NCI-H226 (cell line): ENCODE data around the gene ZNF223.

Source experiments
- DNase-seq: peaks from one replicate; pipeline ENCODE4 v3.0.0-alpha.2; 2015

The ZNF223 gene

GRCh38 chr19:44072543-44073401 lies 20.9 kb downstream of the ZNF223 start:
- no peak for DNase-seq

GRCh38 chr19:44076325-44076724 lies 24.5 kb downstream of the ZNF223 start:
- DNase-seq: no peak

GRCh38 chr19:44092108-44092507 lies 40.3 kb downstream of the ZNF223 start:
- no peak for DNase-seq

GRCh38 chr19:44093931-44094765 lies 42.3 kb downstream of the ZNF223 start, which contains the start of gene ZNF224:
Gene ZNF224 (plus strand): TSS chr19:44094361. CDS start chr19:44097874, 3,513 bp downstream.
- peak; percentile 87 for DNase-seq

- DNase-seq: no peak
Observed at GRCh38 chr19:44107751-44108150, 55.9 kb downstream of the ZNF223 start.

- no peak for DNase-seq
Observed at GRCh38 chr19:44109458-44109857, 57.6 kb downstream of the ZNF223 start.

- DNase-seq: peak; percentile 83
Observed at GRCh38 chr19:44111910-44112463, 60.2 kb downstream of the ZNF223 start.

GRCh38 chr19:44112802-44113137 lies 60.9 kb downstream of the ZNF223 start:
- no peak for DNase-seq

GRCh38 chr19:44113138-44113783 lies 61.4 kb downstream of the ZNF223 start, which contains the start of gene ZNF225:
Gene ZNF225 (plus strand): TSS chr19:44113399. CDS start chr19:44115828, 2,429 bp downstream.
- peak; percentile 98 for DNase-seq

- no peak for DNase-seq
Observed at GRCh38 chr19:44113784-44114390, 62.1 kb downstream of the ZNF223 start.
